Ovary (tissue), 3 donors: ENCODE measurements around the gene RABGAP1L.

Source experiments
- CTCF ChIP-seq, 3 donors: fragments of 450-650 bp in 2 of 3; fragments of 200-600 bp in 1 of 3; IDR thresholded peaks; one replicate each; pipeline versions ENCODE4 v1.5.1 to v1.8.0; 2016 to 2022; ENCODE audit warnings: antibody characterized with exemption in 3 of 3, mild to moderate bottlenecking in 1 of 3
- EP300 ChIP-seq: sonication (generic); formaldehyde crosslinking; IDR thresholded peaks from one replicate; pipeline ENCODE4 v1.6.1; 2017; ENCODE audit warnings: antibody characterized with exemption
- POLR2A ChIP-seq: fragments of 450-650 bp; IDR thresholded peaks from one replicate; pipeline ENCODE4 v1.6.1; 2017; ENCODE audit warnings: antibody characterized with exemption, mild to moderate bottlenecking, moderate library complexity
- donor health status: DM: no; HTN: no; CAD: no.

DNA sequence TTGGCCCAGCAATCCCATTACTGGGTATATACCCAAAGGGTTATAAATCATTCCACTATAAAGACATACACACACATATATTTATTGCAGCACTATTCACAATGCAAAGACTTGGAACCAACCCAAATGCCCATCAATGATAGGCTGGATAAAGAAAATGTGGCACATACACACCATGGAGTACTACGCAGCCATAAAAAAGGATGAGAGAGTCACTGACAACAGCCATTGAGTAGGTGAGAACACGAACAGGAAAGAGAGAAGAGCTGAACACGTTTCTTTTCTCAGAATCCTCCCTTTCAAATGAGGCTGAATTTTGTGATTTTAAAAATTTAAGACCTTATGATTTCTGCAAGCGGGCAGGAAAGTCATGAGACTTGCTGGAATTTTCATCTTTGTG is 10.1 kb upstream of the RABGAP1L start:
- TF ChIP-seq CTCF (IDR thresholded peaks at IDR 0.05) (no peak), EP300 (no peak), POLR2A (no peak)
